Adrenal gland (tissue), 12 donors: ENCODE measurements around the gene C6orf15. TPM values are rescaled to one million over a fixed set of nuclear protein-coding genes. Genes with fewer than 3 reads are reported as not detected.

Experiments used
- DNase-seq, 7 donors: peaks; one replicate each; pipeline ENCODE4 v3.0.0-alpha.2; 2019 to 2020
- H3K27ac ChIP-seq, 5 donors: fragments of 200-600 bp; sonication (generic) in 4 of 5; 1 replicate in 3 of 5; 2 replicates in 2 of 5; pipeline versions ENCODE4 v1.5.1 to v1.8.0; 2016 to 2020; ENCODE audit warnings: mild to moderate bottlenecking in 1 of 5
- H3K27me3 ChIP-seq: fragments of 200-600 bp; 2 replicates; pipeline ENCODE4 v1.8.0; 2021
- H3K36me3 ChIP-seq, 2 donors: fragments of 200-600 bp; replicated peaks in 1 of 2; 1 replicate in 1 of 2; 2 replicates in 1 of 2; pipeline versions ENCODE4 v1.5.1 to v1.8.0; 2018 to 2022
- H3K4me1 ChIP-seq, 2 donors: fragments of 200-600 bp; replicated peaks in 1 of 2; 1 replicate in 1 of 2; 2 replicates in 1 of 2; pipeline versions ENCODE4 v1.5.1 to v1.8.0; 2018 to 2021
- H3K4me3 ChIP-seq, 4 donors: fragments of 200-600 bp; sonication (generic) in 3 of 4; one replicate each; pipeline ENCODE4 v1.5.1; 2016 to 2018
- H3K9me3 ChIP-seq, 3 donors: fragments of 200-600 bp; sonication (generic) in 1 of 3; replicated peaks in 1 of 3; 1 replicate in 2 of 3; 2 replicates in 1 of 3; pipeline versions ENCODE4 v1.5.1 to v1.8.0; 2016 to 2021
- POLR2A ChIP-seq, 2 donors: fragments of 450-650 bp; IDR thresholded peaks; one replicate each; pipeline ENCODE4 v1.6.1; 2017; ENCODE audit warnings: antibody characterized with exemption in 2 of 2, mild to moderate bottlenecking in 2 of 2, moderate library complexity in 1 of 2
- WGBS, 4 donors: extraction: QIAGEN DNeasy Blood & Tissue Kit in 2 of 4; methylation state at CpG; one replicate each; pipeline versions ENCODE4 v1.1.5 to v1.1.7; 2013 to 2017; 5-methylcytosine and 5-hydroxymethylcytosine counted together
- intact Hi-C, 2 donors: fragments of 100-400 bp; cut with DNase I; formaldehyde crosslinking; loops; one replicate each; pipeline versions ENCODE4 v1.14.1 to v1.15.0; 2022 to 2023
- polyA plus RNA-seq, 3 donors: library from polyadenylated mRNA; stranded (reverse); fragments of 200-250 nt in 2 of 3; fragments of 350-450 nt in 1 of 3; fragmentation: Illumina TruSeq in 1 of 3; extraction: RNeasy Lipid Tissue Mini Kit (QIAGEN cat#74804) in 1 of 3; gene quantifications; one replicate each; pipeline ENCODE4 v1.2.3, GENCODE V29; 2013 to 2014
- total RNA-seq, 9 donors: library from RNA; depleted of rRNA in 4 of 9; stranded (reverse); fragments of >200 nt in 4 of 9; fragments of 120-200 nt in 1 of 9; fragmentation: NEBNext Ultra II Directional in 1 of 9; extraction: Animal tissue kit (Norgen Biotek cat#: 25700) in 1 of 9; gene quantifications; one replicate each; pipeline versions ENCODE4 v1.1.0 to v1.2.4, GENCODE V29; 2013 to 2023
- TF ChIP-seq, protein P1 (sequence below), 6 experiments: fragments of 450-650 bp in 4 of 6; fragments of 200-600 bp in 2 of 6; sonication (generic) in 1 of 6; IDR thresholded peaks; 1 replicate in 5 of 6; 2 replicates in 1 of 6; pipeline versions ENCODE4 v1.5.1 to v1.8.0; 2016 to 2021; ENCODE audit warnings: antibody characterized with exemption in 6 of 6, mild to moderate bottlenecking in 2 of 6, moderate library complexity in 1 of 6
- donor health status: healthy with polysubstance abuse.
- donor health status: Bipolar disorder and iron deficiency.
- donor health status: DM: yes; HTN: yes; CAD: no.
- donor health status: DM: no; HTN: no; CAD: no.
- donor health status: DM: no; HTN: no; CAD: no.
- donor health status: DM: yes; HTN: yes; CAD: no.

C6orf15 gene
- total and polyA plus RNA-seq, 12 donors = not detected

DNA sequence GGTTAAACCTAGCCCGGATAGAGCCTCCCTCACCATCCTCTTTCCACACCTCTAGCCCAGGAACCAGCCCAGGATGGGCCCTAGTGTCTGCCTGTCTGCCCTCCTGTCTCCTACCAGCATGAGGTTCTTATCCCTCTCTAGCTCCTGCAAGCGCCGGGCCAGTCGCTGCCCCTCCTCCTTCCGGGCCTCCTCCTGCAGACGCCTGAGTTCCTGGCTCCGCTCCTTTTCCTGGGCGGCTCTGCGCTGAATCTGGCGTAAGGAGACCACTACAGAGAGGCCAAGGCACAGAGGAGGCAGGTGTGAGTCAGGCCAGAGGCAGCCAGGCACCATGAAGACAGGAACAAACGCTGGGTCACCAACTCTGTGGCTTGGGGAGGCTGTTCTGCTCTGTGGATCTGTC is 30.8 kb upstream of the C6orf15 start:
- Histone ChIP-seq H3K36me3 (no peaks in the 10 kb centered on the region), H3K27ac (no peak overlapping the region), H3K4me1 (no peaks in the 10 kb centered on the region), H3K4me3 (no peak overlapping the region), H3K27me3 (no peaks in the 10 kb centered on the region), H3K9me3 (no peaks in the 10 kb centered on the region)
- WGBS, 4 donors = 59 to 78% (median 72%) methylated on average over 10 to 11 of the region's 11 CpGs
- no peak for DNase-seq
- intact Hi-C loops = no loop called here
- no peak for TF ChIP-seq POLR2A (IDR thresholded peaks at IDR 0.05)
- TF ChIP-seq, protein P1, sequence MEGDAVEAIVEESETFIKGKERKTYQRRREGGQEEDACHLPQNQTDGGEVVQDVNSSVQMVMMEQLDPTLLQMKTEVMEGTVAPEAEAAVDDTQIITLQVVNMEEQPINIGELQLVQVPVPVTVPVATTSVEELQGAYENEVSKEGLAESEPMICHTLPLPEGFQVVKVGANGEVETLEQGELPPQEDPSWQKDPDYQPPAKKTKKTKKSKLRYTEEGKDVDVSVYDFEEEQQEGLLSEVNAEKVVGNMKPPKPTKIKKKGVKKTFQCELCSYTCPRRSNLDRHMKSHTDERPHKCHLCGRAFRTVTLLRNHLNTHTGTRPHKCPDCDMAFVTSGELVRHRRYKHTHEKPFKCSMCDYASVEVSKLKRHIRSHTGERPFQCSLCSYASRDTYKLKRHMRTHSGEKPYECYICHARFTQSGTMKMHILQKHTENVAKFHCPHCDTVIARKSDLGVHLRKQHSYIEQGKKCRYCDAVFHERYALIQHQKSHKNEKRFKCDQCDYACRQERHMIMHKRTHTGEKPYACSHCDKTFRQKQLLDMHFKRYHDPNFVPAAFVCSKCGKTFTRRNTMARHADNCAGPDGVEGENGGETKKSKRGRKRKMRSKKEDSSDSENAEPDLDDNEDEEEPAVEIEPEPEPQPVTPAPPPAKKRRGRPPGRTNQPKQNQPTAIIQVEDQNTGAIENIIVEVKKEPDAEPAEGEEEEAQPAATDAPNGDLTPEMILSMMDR (IDR thresholded peaks at IDR 0.05) = no peak

DNA sequence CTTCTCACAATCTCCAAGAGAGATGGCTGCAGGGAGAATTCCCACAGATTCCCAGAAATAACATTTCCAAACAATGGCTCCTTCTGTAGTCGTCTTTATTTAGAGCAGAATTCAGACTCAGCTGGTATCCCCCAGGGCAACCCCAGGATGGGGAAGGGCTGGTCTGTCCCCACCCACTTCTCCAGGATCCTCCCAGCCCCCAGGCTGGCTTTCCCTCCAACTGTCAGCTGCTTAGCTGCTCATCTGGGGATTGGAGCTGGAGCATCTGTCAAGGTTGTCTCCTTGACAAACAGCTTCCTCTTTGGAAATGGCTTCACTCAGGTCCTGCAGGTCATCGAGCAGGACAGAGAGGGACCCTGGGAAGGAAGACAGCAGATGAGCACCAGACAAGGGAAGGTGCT is 30.0 kb upstream of the C6orf15 start:
- no peak overlapping the region for H3K27ac ChIP-seq
- H3K27me3 ChIP-seq = no peaks in the 10 kb centered on the region
- no peak overlapping the region for H3K4me3 ChIP-seq
- no peaks in the 10 kb centered on the region for H3K9me3 ChIP-seq
- 57 to 71% (median 65%) methylated on average over 2 of the region's 2 CpGs for WGBS, 4 donors
- peaks cover 0 to 4% of the 10 kb centered on the region in 2 donors for H3K4me1 ChIP-seq
- intact Hi-C loops = no loop called here
- TF ChIP-seq, protein P1 (IDR thresholded peaks at IDR 0.05) = no peak
- no peak for TF ChIP-seq POLR2A (IDR thresholded peaks at IDR 0.05)
- DNase-seq = no peak
- no peaks in the 10 kb centered on the region for H3K36me3 ChIP-seq

DNA sequence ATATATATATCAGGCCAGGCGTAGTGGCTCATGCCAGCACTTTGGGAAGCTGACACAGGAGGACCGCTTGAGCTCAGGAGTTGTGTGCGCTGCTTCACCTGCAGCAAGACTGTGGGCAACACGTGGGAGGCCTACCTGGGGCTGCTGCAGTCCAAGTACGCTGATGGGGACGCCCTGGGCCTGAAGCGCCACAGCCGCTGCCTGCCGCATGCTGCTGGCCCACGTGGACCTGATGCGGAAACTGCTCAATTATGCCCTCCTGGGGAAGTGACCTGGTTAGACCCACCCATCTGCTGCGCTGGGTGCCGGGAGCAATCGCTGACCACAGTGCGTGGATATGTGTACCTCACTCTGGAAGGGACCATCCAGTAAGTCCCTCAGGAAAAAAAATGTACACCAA is 28.3 kb upstream of the C6orf15 start:
- Histone ChIP-seq H3K9me3 (no peaks in the 10 kb centered on the region), H3K27me3 (no peaks in the 10 kb centered on the region), H3K4me3 (no peak overlapping the region), H3K4me1 (peaks cover 0 to 4% of the 10 kb centered on the region in 2 donors), H3K36me3 (no peaks in the 10 kb centered on the region), H3K27ac (no peak overlapping the region)
- no peak for DNase-seq
- 76 to 97% (median 84%) methylated on average over 7 to 15 of the region's 15 CpGs for WGBS, 4 donors
- TF ChIP-seq, protein P1 (IDR thresholded peaks at IDR 0.05) = no peak
- no peak for TF ChIP-seq POLR2A (IDR thresholded peaks at IDR 0.05)
- intact Hi-C loops = no loop called here

DNA sequence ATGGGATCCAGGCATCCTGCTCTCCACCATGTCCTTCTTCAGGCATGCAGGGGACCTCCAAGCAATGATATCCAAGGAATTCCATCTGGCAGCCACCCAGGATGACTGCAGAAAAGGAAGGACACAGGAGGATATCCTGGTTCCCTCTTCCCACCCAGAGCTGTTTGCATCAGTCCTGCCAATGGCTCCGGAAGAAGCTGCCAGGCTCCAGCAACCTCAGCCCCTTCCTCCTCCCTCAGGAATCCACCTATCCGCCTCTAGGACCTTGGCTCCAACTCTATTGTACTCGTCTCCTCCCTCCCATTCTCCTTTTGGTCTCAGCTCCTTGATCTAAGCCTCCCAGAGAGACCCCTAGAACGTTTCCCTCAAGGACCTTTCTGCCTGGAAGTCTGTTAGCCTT is 27.2 kb upstream of the C6orf15 start:
- DNase-seq = no peak
- Histone ChIP-seq H3K4me3 (no peak overlapping the region), H3K27me3 (no peaks in the 10 kb centered on the region), H3K27ac (no peak overlapping the region), H3K36me3 (no peaks in the 10 kb centered on the region), H3K9me3 (no peaks in the 10 kb centered on the region), H3K4me1 (peaks cover 0 to 4% of the 10 kb centered on the region in 2 donors)
- TF ChIP-seq, protein P1 (IDR thresholded peaks at IDR 0.05) = no peak
- no peak for TF ChIP-seq POLR2A (IDR thresholded peaks at IDR 0.05)
- 19 to 34% (median 22%) methylated on average over 4 of the region's 4 CpGs for WGBS, 4 donors
- intact Hi-C loops = loop anchor here (2.0 to 5.0 kb wide), 4 partner anchors 53 to 238 kb away; no protein-coding TSS in a partner anchor
